K562 (cell line): ENCODE data around the gene TEX22. TPM values are rescaled to one million over a fixed set of nuclear protein-coding genes. Genes with fewer than 3 reads are reported as not detected.
A peak's percentile ranks its signal among the peaks of the same experiment; 100 is the strongest.

Source experiments
- CTCF ChIP-seq, 3 experiments: IDR thresholded peaks in 2 of 3; conservative IDR thresholded peaks in 1 of 3; 2 replicates each; pipeline ENCODE4 v1.5.1; 2011 to 2012; ENCODE audit warnings: low read length in 3 of 3, mild to moderate bottlenecking in 3 of 3, control low read depth in 2 of 3, improper control_type of control experiment in 1 of 3, inconsistent platforms in 1 of 3, low read depth in 1 of 3, mixed read lengths in 1 of 3, moderate library complexity in 1 of 3; ENCODE audit not compliant: insufficient read depth in 2 of 3
- MYNN ChIP-seq, 2 experiments: sonication (generic); formaldehyde crosslinking in 1 of 2; IDR thresholded peaks; 2 replicates each; pipeline versions ENCODE4 v1.5.0 to v1.6.1; 2016 to 2020; ENCODE audit warnings: antibody characterized with exemption in 1 of 2, missing genetic modification reagents in 1 of 2
- PHB2 ChIP-seq: fragments of 450-650 bp; IDR thresholded peaks from 2 replicates; pipeline ENCODE4 v1.6.1; 2017; ENCODE audit warnings: low read depth
- POLR2A ChIP-seq: fragments of 450-650 bp; conservative IDR thresholded peaks from 2 replicates; pipeline ENCODE4 v1.6.1; 2016
- ZBTB40 ChIP-seq, 2 experiments: fragments of 450-650 bp in 1 of 2; sonication (generic) in 1 of 2; formaldehyde crosslinking in 1 of 2; IDR thresholded peaks; 2 replicates each; pipeline versions ENCODE4 v1.7.1 to v1.9.0; 2016 to 2022; ENCODE audit warnings: inconsistent platforms in 1 of 2, mild to moderate bottlenecking in 1 of 2, missing genetic modification reagents in 1 of 2
- ZNF512 ChIP-seq: IDR thresholded peaks from 2 replicates; pipeline ENCODE4 v1.6.1; 2016; ENCODE audit warnings: missing genetic modification characterization, missing compliant biosample characterization
- ZNF830 ChIP-seq: fragments of 250-450 bp; sonication (Bioruptor Pico); IDR thresholded peaks from 2 replicates; pipeline ENCODE4 v1.5.0; 2021; ENCODE audit warnings: mild to moderate bottlenecking
- polyA plus RNA-seq, 8 experiments: library from polyadenylated mRNA; depleted of rRNA in 4 of 8; stranded (reverse) in 5 of 8; unstranded in 3 of 8; fragments of >200 nt; fragmentation: Nextera tagmentation in 2 of 8; fragmentation: Illumina TruSeq in 1 of 8; extraction: Ambion mirVana in 2 of 8; extraction: Trizol in 1 of 8; gene quantifications; 2 replicates each; pipeline versions ENCODE4 v1.2.1 to v1.2.3, GENCODE V29; 2011 to 2014; ENCODE audit warnings: inconsistent platforms in 1 of 8, missing spikeins in 1 of 8
- total RNA-seq, 7 experiments: library from RNA; depleted of rRNA in 6 of 7; stranded (reverse); fragments of >200 nt in 6 of 7; fragmentation: Illumina TruSeq in 2 of 7; extraction: Trizol in 2 of 7; gene quantifications; 2 replicates each; pipeline versions ENCODE4 v1.2.1 to v1.2.3, GENCODE V29; 2011 to 2021; ENCODE audit warnings: low replicate concordance in 1 of 7

TEX22 gene
- total and polyA plus RNA-seq, 9 of the 15 experiments (the other 6 are each of a cell fraction or from before 2014, with no cell fraction given): 0.04 to 1.7 (median 0.23) TPM; not detected in 2

- TF ChIP-seq CTCF (IDR thresholded peaks at IDR 0.05 in 2 of 3, conservative IDR thresholded peaks at IDR 0.05 in 1 of 3; ENCODE audit: insufficient read depth in 2 of 3, low read depth in 1 of 3, low read length in 3 of 3) (no peak), ZNF830 (CRISPR knock-in tag) (no peak), POLR2A (peak; percentile 47), ZNF512 (no peak), ZBTB40 (IDR thresholded peaks at IDR 0.05) (no peak), ZBTB40 (CRISPR knock-in tag; IDR thresholded peaks at IDR 0.05) (no peak), PHB2 (no peak), MYNN (IDR thresholded peaks at IDR 0.05) (no peak), MYNN (CRISPR knock-in tag; IDR thresholded peaks at IDR 0.05) (no peak)
Measured at GRCh38 chr14:105419195-105420091, 21.1 kb downstream of the TEX22 start, which contains the start of gene MTA1 (continued).
